GM18502 (cell line): ENCODE results near the gene TRIM9.
"Not testable (repeated sequence)": the region's sequence is repeated elsewhere in the genome, so short reads cannot be mapped to it uniquely, and the experiment has no call there.

Experiments used
- ATAC-seq: cut with Tn5 transposase; IDR thresholded peaks from one replicate; pipeline ENCODE4 v1.9.1; 2021; ENCODE audit warnings: mild to moderate bottlenecking; ENCODE audit not compliant: unreplicated experiment, poor library complexity

TRIM9 gene

GRCh38 chr14:50941638-50942037 is 153.3 kb downstream of the TRIM9 start:
- not testable (repeated sequence) for ATAC-seq

- ATAC-seq = no peak
Measured at GRCh38 chr14:50941151-50941550, 153.8 kb downstream of the TRIM9 start.

GRCh38 chr14:50937800-50938199 is 157.1 kb downstream of the TRIM9 start:
- ATAC-seq = no peak

- ATAC-seq = no peak
Measured at GRCh38 chr14:50937325-50937724, 157.6 kb downstream of the TRIM9 start.

DNA sequence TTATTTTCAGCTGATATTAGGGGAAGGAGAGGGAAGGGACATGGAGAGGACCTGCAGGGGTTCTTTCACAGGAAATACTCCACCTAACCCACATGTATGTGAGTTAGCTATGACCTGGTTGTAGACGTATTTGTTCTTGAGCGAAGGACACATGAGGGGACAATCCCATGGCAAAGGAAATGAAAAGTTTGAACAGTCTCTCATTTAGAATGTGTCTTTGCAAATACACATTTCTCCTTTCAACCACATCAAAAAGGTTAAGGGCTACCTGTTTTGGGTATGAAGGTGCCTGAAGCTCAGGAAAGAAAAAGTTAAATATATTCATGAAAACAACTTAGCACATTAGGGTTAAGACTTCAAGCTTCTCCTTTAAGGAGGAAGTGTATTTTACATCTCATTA is 158.0 kb downstream of the TRIM9 start:
- ATAC-seq = no peak

- ATAC-seq = no peak
Measured at GRCh38 chr14:50936016-50936340, 158.9 kb downstream of the TRIM9 start.

GRCh38 chr14:50935126-50936015 is 159.5 kb downstream of the TRIM9 start:
- ATAC-seq = no peak

DNA sequence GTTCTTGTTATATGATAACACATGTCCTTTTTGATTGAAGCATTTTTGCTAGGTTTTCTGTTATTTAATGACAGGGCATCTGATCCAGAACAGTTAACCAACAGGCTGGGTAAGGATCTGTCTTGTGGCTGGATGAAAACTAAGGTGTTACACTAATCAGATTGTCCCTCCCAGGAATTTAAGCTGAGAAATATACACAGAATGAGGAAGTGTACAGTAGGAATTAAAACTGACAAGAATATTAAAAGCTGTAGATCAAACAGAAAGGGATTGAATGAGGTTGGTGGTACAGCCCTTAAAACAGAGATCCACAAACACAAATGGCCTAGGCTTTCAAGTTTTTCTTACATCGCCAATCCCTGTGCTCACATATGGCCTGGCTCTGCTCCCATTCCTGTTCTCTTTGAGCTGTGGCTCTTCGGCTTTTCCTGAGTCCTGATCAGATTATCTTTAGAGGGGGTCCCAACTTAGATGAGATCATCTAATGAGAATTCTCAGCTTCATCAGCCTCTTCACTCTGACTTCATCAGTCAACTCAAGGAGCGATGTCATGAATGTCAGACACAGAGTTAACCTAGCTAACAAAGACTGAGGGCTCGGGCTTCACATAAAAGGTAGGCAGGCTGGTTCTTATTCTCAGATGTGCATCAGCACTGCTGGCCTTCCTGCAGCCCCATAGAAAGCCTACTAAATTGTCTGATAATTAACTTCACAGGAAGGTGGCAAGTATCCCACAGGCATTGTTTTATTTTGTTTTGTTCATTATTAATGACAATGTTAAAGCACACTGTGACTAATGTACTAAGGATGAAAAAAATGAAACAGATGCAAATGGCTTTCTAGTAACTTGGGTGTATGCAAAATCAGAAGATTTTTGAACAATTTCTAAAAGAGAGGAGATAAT is 162.1 kb downstream of the TRIM9 start:
- ATAC-seq = no peak

GRCh38 chr14:50932156-50932555 is 162.7 kb downstream of the TRIM9 start:
- ATAC-seq = no peak

GRCh38 chr14:50931559-50931958 is 163.3 kb downstream of the TRIM9 start:
- ATAC-seq = no peak

GRCh38 chr14:50929506-50929905 is 165.4 kb downstream of the TRIM9 start:
- ATAC-seq = no peak

GRCh38 chr14:50928002-50928635 is 166.8 kb downstream of the TRIM9 start:
- ATAC-seq = peak; percentile 56

DNA sequence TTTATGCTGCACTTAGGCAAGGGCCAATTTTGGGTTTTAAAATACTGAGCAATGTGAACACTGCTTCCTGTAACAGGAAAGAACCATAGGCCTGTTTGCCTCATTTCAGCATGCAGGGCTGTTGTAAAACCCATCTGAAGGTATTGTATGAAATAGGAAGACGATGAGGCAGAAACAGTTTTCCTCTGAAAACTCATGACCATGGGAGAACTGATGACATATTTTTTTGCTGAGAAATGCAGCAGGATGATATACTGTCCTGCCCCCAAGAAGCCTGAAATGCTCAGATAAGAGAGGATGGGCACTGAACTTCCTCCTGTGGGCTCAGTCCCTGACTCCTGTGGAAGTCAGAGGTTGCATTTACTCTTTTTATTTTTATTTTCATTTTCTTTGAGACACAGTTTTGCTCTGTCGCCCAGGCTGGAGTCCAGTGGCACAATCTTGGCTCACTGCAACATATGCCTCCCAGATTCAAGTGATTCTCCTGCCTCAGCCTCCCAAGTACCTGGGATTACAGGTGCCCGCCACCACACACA is 168.0 kb downstream of the TRIM9 start:
- no peak for ATAC-seq
